K562 (cell line): ENCODE data around the gene DGKE. TPM values are rescaled to one million over a fixed set of nuclear protein-coding genes. Genes with fewer than 3 reads are reported as not detected.

ENCODE experiments used
- ARID3B ChIP-seq: fragments of 250-450 bp; sonication (Bioruptor Pico); IDR thresholded peaks from 2 replicates; pipeline ENCODE4 v1.4.0; 2020; ENCODE audit warnings: borderline replicate concordance
- CBX3 ChIP-seq, 2 experiments: IDR thresholded peaks; 1 replicate in 1 of 2; 2 replicates in 1 of 2; pipeline ENCODE4 v1.6.1; 2012; ENCODE audit warnings: inconsistent platforms in 2 of 2, low read length in 2 of 2, borderline replicate concordance in 1 of 2, control low read depth in 1 of 2
- CXXC5 ChIP-seq: fragments of 250-450 bp; sonication (Bioruptor Pico); IDR thresholded peaks from 2 replicates; pipeline ENCODE4 v1.8.0; 2022; ENCODE audit warnings: inconsistent platforms, mild to moderate bottlenecking, moderate library complexity
- ETS1 ChIP-seq: conservative IDR thresholded peaks from 2 replicates; pipeline ENCODE4 v1.6.1; 2011; ENCODE audit warnings: low read depth, mild to moderate bottlenecking, low read length; ENCODE audit not compliant: control insufficient read depth
- ETV6 ChIP-seq, 3 experiments: fragments of 150-350 bp in 1 of 3; sonication (generic) in 1 of 3; formaldehyde crosslinking in 1 of 3; IDR thresholded peaks; 2 replicates each; pipeline versions ENCODE4 v1.6.1 to v1.8.0; 2014 to 2022; ENCODE audit warnings: borderline replicate concordance in 2 of 3, low read depth in 2 of 3, antibody characterized with exemption in 1 of 3, low read length in 1 of 3, mild to moderate bottlenecking in 1 of 3, missing genetic modification reagents in 1 of 3
- FOXK2 ChIP-seq, 2 experiments: fragments of 450-650 bp; IDR thresholded peaks in 1 of 2; conservative IDR thresholded peaks in 1 of 2; 2 replicates each; pipeline ENCODE4 v1.6.1; 2016; ENCODE audit warnings: low read depth in 2 of 2, mild to moderate bottlenecking in 1 of 2
- GABPB1 ChIP-seq: sonication (generic); formaldehyde crosslinking; IDR thresholded peaks from 2 replicates; pipeline ENCODE4 v1.8.0; 2022; ENCODE audit warnings: mild to moderate bottlenecking, missing genetic modification reagents
- JUND ChIP-seq, 2 experiments: IDR thresholded peaks; 2 replicates in 1 of 2; 3 replicates in 1 of 2; pipeline ENCODE4 v1.6.1; 2011; ENCODE audit warnings: borderline replicate concordance in 2 of 2, low read depth in 2 of 2, low read length in 2 of 2, improper control_type of control experiment in 1 of 2, missing biosample characterization in 1 of 2, missing genetic modification characterization in 1 of 2, missing genetic modification reagents in 1 of 2
- MCM7 ChIP-seq, 2 experiments: fragments of 450-650 bp; IDR thresholded peaks; 2 replicates each; pipeline ENCODE4 v1.6.1; 2016 to 2018
- MED1 ChIP-seq: sonication (generic); formaldehyde crosslinking; IDR thresholded peaks from 2 replicates; pipeline ENCODE4 v1.8.1; 2023; ENCODE audit warnings: missing genetic modification reagents, borderline replicate concordance
- PHF8 ChIP-seq: fragments of 200-600 bp; sonication (generic); IDR thresholded peaks from 2 replicates; pipeline ENCODE4 v1.6.1; 2012; ENCODE audit warnings: mixed run types, mild to moderate bottlenecking, inconsistent platforms, low read length, moderate library complexity, borderline replicate concordance
- POLR2B ChIP-seq: fragments of 450-650 bp; IDR thresholded peaks from 2 replicates; pipeline ENCODE4 v1.6.1; 2018; ENCODE audit warnings: low read depth; ENCODE audit not compliant: partially characterized antibody
- POLR3A ChIP-seq: IDR thresholded peaks from 2 replicates; pipeline ENCODE4 v1.6.1; 2011; ENCODE audit warnings: borderline replicate concordance, mild to moderate bottlenecking, moderate library complexity; ENCODE audit not compliant: insufficient read length, insufficient read depth; ENCODE audit errors: extremely low read depth
- PURB ChIP-seq: sonication (generic); formaldehyde crosslinking; IDR thresholded peaks from 2 replicates; pipeline ENCODE4 v1.9.0; 2021; ENCODE audit warnings: low read depth, mild to moderate bottlenecking, missing genetic modification reagents
- RBM39 ChIP-seq: fragments of 200-400 bp; formaldehyde crosslinking; optimal IDR thresholded peaks from 2 replicates; pipeline ENCODE3; 2018; ENCODE audit warnings: low read depth, low read length
- SAP30 ChIP-seq: fragments of 200-600 bp; sonication (generic); IDR thresholded peaks from 2 replicates; pipeline ENCODE4 v1.6.1; 2012; ENCODE audit warnings: borderline replicate concordance, low read depth, mild to moderate bottlenecking, moderate library complexity, low read length, control low read depth, inconsistent platforms; ENCODE audit not compliant: insufficient read depth, poor library complexity, severe bottlenecking
- SIRT6 ChIP-seq: IDR thresholded peaks from one replicate; pipeline ENCODE4 v1.6.1; 2012; ENCODE audit warnings: low read depth, mild to moderate bottlenecking, control low read depth, inconsistent platforms, low read length, moderate library complexity
- SMAD4 ChIP-seq: fragments of 250-450 bp; sonication (Bioruptor Pico); conservative IDR thresholded peaks from 2 replicates; pipeline ENCODE4 v1.8.0; 2021; ENCODE audit warnings: inconsistent platforms, mild to moderate bottlenecking, moderate library complexity
- STAG1 ChIP-seq: sonication (generic); formaldehyde crosslinking; IDR thresholded peaks from 2 replicates; pipeline ENCODE4 v1.5.0; 2020; ENCODE audit warnings: missing genetic modification reagents, borderline replicate concordance
- ZNF695 ChIP-seq: fragments of 450-650 bp; formaldehyde crosslinking; IDR thresholded peaks from 2 replicates; pipeline ENCODE4 v1.4.0; 2020; ENCODE audit warnings: mild to moderate bottlenecking, moderate library complexity
- ZNF778 ChIP-seq: fragments of 450-650 bp; formaldehyde crosslinking; IDR thresholded peaks from 2 replicates; pipeline ENCODE4 v1.4.0; 2020; ENCODE audit warnings: mild to moderate bottlenecking, moderate library complexity
- polyA plus RNA-seq, 8 experiments: library from polyadenylated mRNA; depleted of rRNA in 4 of 8; stranded (reverse) in 5 of 8; unstranded in 3 of 8; fragments of >200 nt; fragmentation: Nextera tagmentation in 2 of 8; fragmentation: Illumina TruSeq in 1 of 8; extraction: Ambion mirVana in 2 of 8; extraction: Trizol in 1 of 8; gene quantifications; 2 replicates each; pipeline versions ENCODE4 v1.2.1 to v1.2.3, GENCODE V29; 2011 to 2014; ENCODE audit warnings: inconsistent platforms in 1 of 8, missing spikeins in 1 of 8
- total RNA-seq, 7 experiments: library from RNA; depleted of rRNA in 6 of 7; stranded (reverse); fragments of >200 nt in 6 of 7; fragmentation: Illumina TruSeq in 2 of 7; extraction: Trizol in 2 of 7; gene quantifications; 2 replicates each; pipeline versions ENCODE4 v1.2.1 to v1.2.3, GENCODE V29; 2011 to 2021; ENCODE audit warnings: low replicate concordance in 1 of 7
- TF ChIP-seq, protein P1 (sequence below): fragments of 450-650 bp; IDR thresholded peaks from 2 replicates; pipeline ENCODE4 v1.6.1; 2017; ENCODE audit warnings: mild to moderate bottlenecking, moderate library complexity

Gene DGKE
- total and polyA plus RNA-seq, 9 of the 15 experiments (the other 6 are each of a cell fraction or from before 2014, with no cell fraction given): 1.3 to 9.9 (median 5.9) TPM

DNA sequence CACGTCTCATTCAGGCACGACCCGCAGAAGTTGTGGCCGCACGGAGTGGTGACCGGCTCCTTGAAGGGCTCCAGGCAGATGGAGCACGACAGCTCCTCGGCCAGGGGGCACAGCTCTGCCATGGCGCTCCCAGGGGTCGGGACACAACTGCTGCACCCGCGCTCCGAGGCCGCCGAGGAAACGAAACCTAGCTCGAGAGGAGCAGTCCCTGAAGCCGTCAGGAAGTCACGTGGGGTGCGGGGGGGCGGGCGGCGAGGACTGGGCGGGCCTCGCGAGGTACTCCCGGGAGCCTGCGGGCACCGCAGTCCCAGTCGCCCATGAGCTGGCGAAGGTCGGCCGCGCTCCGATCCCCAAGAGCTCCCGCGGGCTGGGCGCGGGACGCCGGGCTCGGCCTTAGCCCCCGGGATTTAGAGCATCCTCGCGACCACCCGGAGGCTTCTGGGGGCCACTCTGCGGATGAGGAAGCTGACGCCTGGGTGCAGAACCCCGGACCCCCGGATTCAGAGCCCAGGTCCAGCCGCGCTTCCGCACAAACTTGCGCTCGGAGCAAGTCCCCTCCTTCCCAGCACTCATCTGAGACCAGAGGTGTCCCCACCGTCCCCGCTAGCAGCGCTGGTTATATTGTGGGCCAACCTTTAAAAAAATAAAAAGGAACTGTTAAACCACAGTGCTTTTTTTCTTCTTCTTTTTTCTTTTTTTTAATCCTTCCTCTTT is 80.1 kb downstream of the DGKE start, which contains the start of gene TRIM25 (continued):
- TF ChIP-seq JUND (IDR thresholded peaks at IDR 0.05; ENCODE audit: borderline replicate concordance, low read depth, low read length) (0 out of 2 replicates have a peak, but pooled peaks have one; percentile 10), JUND (tag; IDR thresholded peaks at IDR 0.05; ENCODE audit: borderline replicate concordance, low read depth, low read length) (no peak), ZNF695 (CRISPR knock-in tag) (no peak), GABPB1 (peak; percentile 50), MED1 (CRISPR knock-in tag) (no peak), STAG1 (CRISPR knock-in tag) (no peak), ETS1 (peak; percentile 80; the same call in 1 of the 2 replicates), POLR3A (no peak), POLR2B (peak; percentile 97), CXXC5 (peak; percentile 86), RBM39 (peak; percentile 58), SMAD4 (CRISPR knock-in tag) (peak; percentile 75; the same call in 1 of the 2 replicates), FOXK2 (conservative IDR thresholded peaks at IDR 0.05 in 1 of 2, IDR thresholded peaks at IDR 0.05 in 1 of 2; ENCODE audit: low read depth in 2 of 2) (0 out of 4 replicates have a peak, but pooled peaks of 1 of the 2 experiments have one; percentile 33), SIRT6 (no peak), PHF8 (peak; percentile 97), CBX3 (IDR thresholded peaks at IDR 0.05; ENCODE audit: borderline replicate concordance in 1 of 2, low read length in 2 of 2) (no peak), ARID3B (no peak), ZNF778 (CRISPR knock-in tag) (no peak), ETV6 (IDR thresholded peaks at IDR 0.05; ENCODE audit: borderline replicate concordance in 1 of 2, low read depth in 2 of 2, low read length in 1 of 2) (0 out of 4 replicates have a peak, but pooled peaks of 1 of the 2 experiments have one; percentile 23), ETV6 (CRISPR knock-in tag; IDR thresholded peaks at IDR 0.05; ENCODE audit: borderline replicate concordance) (no peak), SAP30 (peak; percentile 52), MCM7 (IDR thresholded peaks at IDR 0.05) (no peak), PURB (CRISPR knock-in tag) (no peak)
- TF ChIP-seq, protein P1, sequence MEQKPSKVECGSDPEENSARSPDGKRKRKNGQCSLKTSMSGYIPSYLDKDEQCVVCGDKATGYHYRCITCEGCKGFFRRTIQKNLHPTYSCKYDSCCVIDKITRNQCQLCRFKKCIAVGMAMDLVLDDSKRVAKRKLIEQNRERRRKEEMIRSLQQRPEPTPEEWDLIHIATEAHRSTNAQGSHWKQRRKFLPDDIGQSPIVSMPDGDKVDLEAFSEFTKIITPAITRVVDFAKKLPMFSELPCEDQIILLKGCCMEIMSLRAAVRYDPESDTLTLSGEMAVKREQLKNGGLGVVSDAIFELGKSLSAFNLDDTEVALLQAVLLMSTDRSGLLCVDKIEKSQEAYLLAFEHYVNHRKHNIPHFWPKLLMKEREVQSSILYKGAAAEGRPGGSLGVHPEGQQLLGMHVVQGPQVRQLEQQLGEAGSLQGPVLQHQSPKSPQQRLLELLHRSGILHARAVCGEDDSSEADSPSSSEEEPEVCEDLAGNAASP: no peak
